Stomach (tissue), 4 donors: ENCODE results near the gene SLC6A3.

Source experiments
- CTCF ChIP-seq, 7 experiments: fragments of 450-650 bp in 4 of 7; fragments of 200-600 bp in 3 of 7; sonication (generic) in 3 of 7; IDR thresholded peaks; one replicate each; pipeline ENCODE4 v1.5.1; 2016 to 2019; ENCODE audit warnings: antibody characterized with exemption in 7 of 7, control low read depth in 2 of 7, mild to moderate bottlenecking in 1 of 7
- EP300 ChIP-seq: sonication (generic); formaldehyde crosslinking; IDR thresholded peaks from one replicate; pipeline ENCODE4 v1.6.1; 2017; ENCODE audit warnings: antibody characterized with exemption
- POLR2AphosphoS5 ChIP-seq, 3 donors: sonication (generic); formaldehyde crosslinking; IDR thresholded peaks; one replicate each; pipeline ENCODE4 v1.6.1; 2016; ENCODE audit warnings: antibody characterized with exemption in 3 of 3

- TF ChIP-seq POLR2AphosphoS5 (IDR thresholded peaks at IDR 0.05) (no peak), CTCF (IDR thresholded peaks at IDR 0.05) (no peak), EP300 (no peak)
Observed at GRCh38 chr5:1474866-1475543, 29.8 kb upstream of the SLC6A3 start.
